ENCODE results near the gene RACK1.
"Not testable (repeated sequence)": the region's sequence is repeated elsewhere in the genome, so short reads cannot be mapped to it uniquely, and the experiment has no call there.

The RACK1 gene

DNA sequence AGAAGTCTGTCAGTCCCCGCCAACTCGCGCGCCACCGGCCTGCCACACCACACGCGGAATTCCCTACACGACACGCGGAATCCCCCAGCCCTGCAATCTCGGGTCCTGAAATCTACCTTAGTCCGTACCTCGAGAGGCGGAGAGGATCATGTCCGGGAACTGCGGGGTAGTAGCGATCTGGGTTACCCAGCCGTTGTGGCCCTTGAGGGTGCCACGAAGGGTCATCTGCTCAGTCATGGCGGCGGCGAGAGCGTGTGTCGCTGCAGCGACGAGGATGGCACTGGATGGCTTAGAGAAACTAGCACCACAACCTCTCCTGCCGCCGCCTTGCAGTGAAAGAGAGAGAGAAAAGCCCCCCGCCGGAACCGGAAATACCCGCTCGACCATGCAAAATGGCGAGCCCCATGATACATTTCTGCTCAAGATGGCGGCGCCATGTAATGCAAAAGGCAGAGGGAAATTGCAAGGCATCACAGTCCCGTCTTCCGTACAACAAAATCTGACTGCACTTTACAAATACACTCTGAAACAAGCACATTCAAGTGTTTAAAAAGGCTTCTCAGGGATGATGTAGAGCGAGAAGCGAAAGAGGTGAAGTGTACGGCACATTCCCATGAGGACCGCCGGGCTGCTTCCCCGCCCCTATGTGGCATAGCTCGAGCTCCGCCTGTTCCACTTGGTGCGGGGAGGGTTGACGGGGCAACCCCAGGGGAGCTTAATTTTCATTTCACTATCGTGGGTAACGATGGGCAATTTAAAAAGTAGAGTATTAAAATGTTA, at the start of gene RACK1:
RACK1 (minus strand) TSS at position 343 of the 780 bp plus-strand sequence; CDS start at position 237, 106 bp downstream.
- H3K4me3 ChIP-seq (ENCODE audit: low read depth, low read length): peak within 1 kb of the TSS; percentile 96

GRCh38 chr5:181287331-181287730, 43.6 kb upstream of the RACK1 start:
- not testable (repeated sequence) for H3K4me3 ChIP-seq (ENCODE audit: low read depth, low read length)

GRCh38 chr5:181285962-181286705, 42.4 kb upstream of the RACK1 start:
- not testable (repeated sequence) for H3K4me3 ChIP-seq (ENCODE audit: low read depth, low read length)

- not testable (repeated sequence) for H3K4me3 ChIP-seq (ENCODE audit: low read depth, low read length)
Observed at GRCh38 chr5:181283841-181284755, 40.4 kb upstream of the RACK1 start.

- no peak overlapping the region for H3K4me3 ChIP-seq (ENCODE audit: low read depth, low read length)
Observed at GRCh38 chr5:181283347-181283746, 39.6 kb upstream of the RACK1 start.

DNA sequence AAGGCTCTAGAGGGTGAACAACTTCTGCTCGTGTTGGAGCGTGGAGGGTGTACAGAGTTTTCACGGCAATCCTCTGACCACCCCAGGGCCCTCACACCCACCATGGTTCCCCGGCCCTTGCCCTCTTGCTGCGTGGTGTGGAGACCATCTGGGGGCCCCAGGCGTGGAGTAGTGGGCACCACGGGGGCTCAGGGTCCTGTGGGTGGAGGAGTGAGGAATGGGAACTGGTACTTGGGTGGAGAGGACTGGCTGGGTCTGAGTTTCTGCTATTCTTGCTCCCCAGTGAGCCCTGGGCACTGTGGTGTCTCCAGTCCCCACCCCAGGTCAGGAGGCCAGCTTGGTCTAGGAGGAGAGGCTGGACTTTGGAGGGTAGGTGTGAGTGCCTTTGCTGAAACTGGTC, 39.2 kb upstream of the RACK1 start:
- no peak overlapping the region for H3K4me3 ChIP-seq (ENCODE audit: low read depth, low read length)

DNA sequence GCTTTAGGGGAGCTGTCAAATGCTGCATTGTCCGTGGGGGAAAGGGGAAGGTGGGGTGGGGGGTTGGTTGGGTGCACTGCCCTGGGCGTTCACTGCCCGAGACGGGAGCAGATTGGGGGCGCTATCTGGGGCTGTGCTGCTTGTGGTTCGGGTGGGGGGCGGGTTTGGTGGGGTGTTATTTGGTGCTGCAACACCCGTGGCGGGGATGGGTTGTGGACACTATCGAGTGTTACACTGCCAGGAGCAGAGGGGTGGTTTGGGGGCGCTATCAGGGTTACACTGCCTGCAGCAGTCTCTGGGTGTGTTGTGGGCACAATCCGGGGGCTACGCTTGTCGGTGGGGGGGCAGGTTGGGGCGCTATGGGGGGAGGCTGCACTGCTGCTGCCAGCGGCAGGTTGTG, 38.7 kb upstream of the RACK1 start:
- H3K4me3 ChIP-seq (ENCODE audit: low read depth, low read length): peak overlapping the region; percentile 81

- H3K4me3 ChIP-seq (ENCODE audit: low read depth, low read length): peak overlapping the region; percentile 81
Observed at GRCh38 chr5:181281984-181282316, 38.2 kb upstream of the RACK1 start.

DNA sequence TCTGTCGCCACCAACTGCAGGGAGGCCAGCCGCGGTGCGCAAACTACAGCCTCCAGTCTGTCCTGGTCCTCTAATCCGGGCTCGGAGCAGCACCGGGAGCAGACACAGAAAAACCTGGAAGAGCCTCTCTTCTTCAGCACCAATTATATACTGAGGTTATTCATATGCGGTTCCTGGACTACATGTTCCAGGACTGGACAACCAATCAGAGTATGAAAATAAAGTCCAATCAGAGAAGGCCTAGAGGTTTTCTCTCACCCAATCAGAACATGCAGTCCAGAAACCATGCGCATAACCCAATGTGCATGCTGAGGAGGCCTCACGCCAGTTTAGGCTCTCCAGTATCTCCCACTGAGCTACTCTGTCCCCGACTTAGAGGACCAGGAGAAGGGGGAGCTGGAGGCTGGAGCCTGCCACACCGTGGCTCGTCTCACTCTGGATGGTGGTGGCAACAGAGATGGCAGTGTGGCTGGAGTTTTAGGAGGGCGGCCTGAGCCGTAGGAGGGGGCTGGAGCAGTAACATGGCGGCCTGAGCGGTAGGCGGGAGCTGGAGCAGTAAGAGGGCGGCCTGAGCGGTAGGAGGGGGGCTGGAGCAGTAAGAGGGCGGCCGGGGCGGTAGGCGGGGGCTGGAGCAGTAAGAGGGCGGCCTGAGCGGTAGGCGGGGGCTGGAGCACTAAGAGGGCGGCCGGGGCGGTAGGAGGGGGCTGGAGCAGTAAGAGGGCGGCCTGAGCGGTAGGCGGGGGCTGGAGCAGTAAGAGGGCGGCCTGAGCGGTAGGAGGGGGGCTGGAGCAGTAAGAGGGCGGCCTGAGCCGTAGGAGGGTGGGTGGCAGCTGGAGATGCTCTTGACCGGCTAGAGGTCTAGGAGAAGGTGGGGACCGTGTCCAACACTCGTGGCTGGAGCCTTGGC, 37.6 kb upstream of the RACK1 start:
- H3K4me3 ChIP-seq (ENCODE audit: low read depth, low read length): peak overlapping the region; percentile 97

DNA sequence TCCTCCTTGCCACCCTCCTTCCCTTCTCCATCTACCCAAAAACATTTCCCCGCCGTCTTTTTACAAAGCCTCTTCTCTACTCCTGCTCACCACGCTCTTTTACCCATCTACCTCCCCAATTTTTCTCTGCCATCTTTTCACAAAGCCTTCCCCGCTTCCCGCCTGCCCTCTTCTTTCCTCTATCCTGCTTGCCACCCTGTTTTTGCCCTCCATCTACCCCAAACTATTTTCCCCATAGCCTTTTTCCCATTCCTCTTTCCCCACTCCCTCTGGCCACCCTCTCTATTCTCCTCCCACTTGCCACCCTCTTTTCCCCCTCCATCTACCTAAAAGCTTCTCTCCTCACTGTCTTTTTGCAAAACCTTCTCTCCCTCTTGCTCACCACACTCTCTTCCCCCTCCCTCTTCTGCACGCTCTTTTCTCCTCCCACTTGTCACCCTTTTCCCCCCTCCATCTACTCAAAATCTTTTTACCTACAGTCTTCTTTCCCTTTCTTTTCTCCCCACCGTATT, 36.6 kb upstream of the RACK1 start:
- peak overlapping the region; percentile 97 for H3K4me3 ChIP-seq (ENCODE audit: low read depth, low read length)

DNA sequence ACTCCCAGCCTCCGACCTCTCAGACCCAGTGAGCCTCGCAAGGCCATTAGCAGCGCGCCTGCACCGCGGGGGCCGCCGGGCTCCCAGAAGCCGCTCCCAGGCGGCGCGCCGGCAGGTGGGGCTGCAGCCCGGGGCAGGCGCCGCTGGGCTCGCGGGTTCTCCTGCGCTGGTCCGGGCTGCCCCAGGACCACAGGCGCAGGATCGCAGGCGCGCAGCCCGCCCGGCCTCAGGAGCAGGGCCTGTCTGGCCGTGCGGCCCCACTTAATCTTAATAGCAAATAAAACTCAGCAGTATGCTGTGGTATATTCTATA, 29.7 kb upstream of the RACK1 start:
- H3K4me3 ChIP-seq (ENCODE audit: low read depth, low read length): not testable (repeated sequence)

DNA sequence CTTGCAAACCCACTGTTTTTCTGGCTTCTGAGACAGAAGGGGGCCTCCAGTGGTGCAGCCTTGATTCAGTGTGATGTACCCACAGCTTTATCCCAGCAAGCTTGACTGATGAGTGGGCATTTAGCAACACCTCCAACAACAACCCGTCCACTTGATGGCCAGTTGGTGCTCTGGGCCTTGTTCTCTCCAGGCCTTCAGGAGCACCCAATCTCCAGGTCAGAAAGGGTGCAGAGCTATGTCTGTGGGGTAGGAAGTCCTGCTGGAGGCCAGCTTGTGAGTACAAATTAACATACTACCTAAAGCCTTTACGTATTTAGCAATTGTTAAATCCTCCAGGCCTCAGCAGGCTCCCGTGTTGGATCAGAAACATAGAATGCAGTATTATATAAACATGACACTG, 27.4 kb upstream of the RACK1 start:
- H3K4me3 ChIP-seq (ENCODE audit: low read depth, low read length): no peak overlapping the region

DNA sequence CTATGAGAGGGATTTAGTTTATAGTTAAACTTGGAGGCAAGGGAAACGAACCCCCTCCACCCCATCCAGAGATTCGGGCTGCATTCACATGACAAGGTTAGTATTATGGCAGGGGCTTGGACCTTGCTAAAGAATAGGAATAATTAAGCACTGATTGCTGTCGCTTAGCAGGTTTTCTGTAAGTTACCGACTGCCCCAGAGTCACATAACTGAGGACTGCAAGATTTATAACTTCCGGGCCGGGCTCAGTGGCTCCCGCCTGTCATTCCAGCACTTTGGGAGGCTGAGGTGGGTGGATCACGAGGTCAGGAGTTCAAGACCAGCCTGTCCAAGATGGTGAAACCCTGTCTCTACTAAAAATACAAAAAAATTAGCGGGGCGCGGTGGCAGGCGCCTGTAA, 24.2 kb upstream of the RACK1 start:
- H3K4me3 ChIP-seq (ENCODE audit: low read depth, low read length): not testable (repeated sequence)

GRCh38 chr5:181267291-181267904, 23.7 kb upstream of the RACK1 start:
- not testable (repeated sequence) for H3K4me3 ChIP-seq (ENCODE audit: low read depth, low read length)

DNA sequence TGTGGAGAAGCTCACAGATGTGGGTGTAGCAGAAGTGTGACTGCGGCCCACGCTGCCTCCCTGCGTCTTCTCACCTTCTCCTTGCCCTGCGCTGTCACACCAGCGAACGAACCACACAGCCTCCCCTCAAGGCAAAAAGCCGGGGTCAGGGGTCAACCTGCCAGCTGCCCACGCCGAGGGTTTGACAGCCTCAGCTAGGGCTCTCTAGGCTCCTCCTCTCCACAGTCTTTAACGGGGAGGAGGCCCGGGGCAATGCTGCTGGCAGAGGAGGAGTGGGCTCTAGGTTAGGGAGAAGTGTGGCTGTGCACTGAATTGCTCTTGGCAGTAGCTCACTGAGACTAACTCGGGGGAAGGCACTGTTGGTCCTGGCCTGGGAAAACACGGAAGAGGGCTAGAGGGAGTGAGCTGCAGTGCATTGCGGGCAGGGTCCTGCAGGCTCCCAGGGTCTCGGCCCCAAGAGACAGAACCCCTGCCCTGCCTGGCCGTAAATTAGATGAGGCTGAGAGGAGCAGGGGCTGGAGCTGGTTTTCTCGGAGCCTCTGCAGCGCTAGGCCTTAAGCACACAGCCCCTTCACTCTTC, 21.5 kb upstream of the RACK1 start:
- H3K4me3 ChIP-seq (ENCODE audit: low read depth, low read length): no peak overlapping the region

GRCh38 chr5:181263633-181264032, 19.9 kb upstream of the RACK1 start:
- no peak overlapping the region for H3K4me3 ChIP-seq (ENCODE audit: low read depth, low read length)

DNA sequence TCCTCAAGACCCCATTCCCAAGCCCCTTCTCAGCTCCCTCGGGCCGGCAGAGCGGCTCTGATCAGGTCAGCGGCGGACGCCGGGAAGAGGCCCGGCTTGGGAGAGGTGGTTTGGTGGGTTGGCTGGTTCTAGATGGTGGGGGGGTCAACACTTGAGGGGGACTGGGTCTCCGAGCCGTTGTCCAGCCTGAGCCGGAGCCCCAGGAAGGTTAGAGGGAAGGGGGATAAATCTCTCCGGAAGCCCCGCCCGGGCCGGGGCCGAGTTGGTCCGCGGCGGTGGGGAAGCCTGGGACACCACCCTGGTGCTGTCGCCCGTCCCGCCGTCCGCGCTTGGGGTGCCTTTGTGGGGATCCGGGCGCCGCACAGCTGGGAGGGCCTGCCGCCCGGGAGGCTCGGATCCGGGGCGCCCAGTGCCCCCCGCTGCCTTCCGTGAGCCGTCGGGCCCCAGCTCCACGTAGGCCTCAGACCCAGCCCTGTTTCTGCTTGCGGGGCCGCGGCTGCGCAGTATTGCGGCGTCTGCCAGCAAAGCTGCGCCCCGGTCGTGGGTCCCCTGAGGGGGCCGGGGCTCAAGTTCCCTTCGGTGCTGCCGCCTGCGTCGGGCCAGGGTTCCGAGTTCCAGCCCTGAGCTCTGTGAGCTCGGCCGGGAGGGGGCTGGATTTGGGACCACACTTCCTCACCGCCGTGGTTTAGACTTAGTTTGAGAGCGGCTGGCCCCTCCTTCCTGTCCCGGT, 17.8 kb upstream of the RACK1 start:
- H3K4me3 ChIP-seq (ENCODE audit: low read depth, low read length): peak overlapping the region; percentile 86

DNA sequence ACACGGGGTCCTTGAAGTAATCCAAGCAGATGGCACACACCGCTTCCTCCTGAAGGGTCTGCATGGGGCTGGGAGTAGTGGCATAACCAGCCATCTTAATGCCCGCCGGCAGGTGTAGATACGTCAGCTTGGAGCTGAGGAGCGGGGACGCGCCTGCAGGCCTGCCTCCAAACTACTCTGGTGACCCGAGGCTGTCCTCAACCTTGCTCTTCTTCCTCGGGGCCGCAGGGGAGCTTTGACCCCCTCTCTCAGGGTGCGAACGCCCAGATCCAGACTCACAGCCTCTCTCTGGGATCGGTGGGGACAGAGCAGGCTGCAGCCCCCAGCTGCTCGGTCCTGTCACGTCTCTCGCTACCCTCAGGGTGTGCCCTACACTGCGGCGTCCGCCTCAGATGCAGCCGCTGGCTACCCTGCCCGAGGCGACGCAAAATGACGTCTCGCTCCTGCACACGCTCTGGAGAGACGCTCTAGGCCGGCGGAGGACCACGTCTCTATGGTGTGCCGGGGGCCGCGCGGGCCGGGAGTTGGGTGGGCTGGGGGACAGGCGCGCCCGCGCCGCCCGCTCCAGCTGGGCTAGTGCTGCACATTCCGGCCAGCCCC, 17.1 kb upstream of the RACK1 start, which contains the start of gene TRIM52:
TRIM52 (minus strand) TSS at position 424 of the 600 bp plus-strand sequence; CDS start at position 94, 330 bp downstream.
- peak within 1 kb of the TSS; percentile 86 for H3K4me3 ChIP-seq (ENCODE audit: low read depth, low read length)

All from iPS-11a (cell line).